Measurements from ENCODE around the gene HTRA1.

The HTRA1 gene

DNA sequence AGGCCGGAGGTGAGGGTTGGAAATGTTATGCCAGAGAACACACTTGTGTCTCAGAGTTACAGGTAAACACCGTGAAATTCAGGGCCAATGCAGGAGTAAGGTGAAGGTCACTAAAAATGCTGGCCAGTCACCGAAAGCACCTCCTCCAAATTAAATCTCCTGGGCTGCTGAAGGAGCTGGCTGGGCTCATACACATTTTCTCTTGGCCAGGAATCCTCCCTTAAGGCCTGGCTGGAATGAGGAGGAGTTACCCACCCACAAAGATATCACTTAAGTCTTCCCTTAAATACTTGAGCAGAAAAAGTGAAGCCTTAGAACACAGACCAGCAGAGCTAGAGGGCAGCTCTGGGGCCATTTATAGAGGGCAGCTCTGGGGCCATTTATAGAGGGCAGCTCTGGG, 46.3 kb downstream of the HTRA1 start:
- Histone ChIP-seq H3K27ac (ENCODE audit: low read length) (no peak overlapping the region), H3K9me3 (ENCODE audit: control insufficient read depth in 2 of 2, low read length in 2 of 2) (no peaks in the 10 kb centered on the region), H3K36me3 (ENCODE audit: control insufficient read depth in 2 of 2, insufficient read depth in 2 of 2, low read length in 2 of 2) (peaks cover 37 to 46% of the 10 kb centered on the region in 2 donors), H3K4me3 (ENCODE audit: low read length in 2 of 2) (no peak overlapping the region), H3K4me1 (ENCODE audit: control insufficient read depth, insufficient read depth, low read length) (peaks cover 27% of the 10 kb centered on the region), H3K9ac (ENCODE audit: low read length in 2 of 2) (no peak overlapping the region), H3K27me3 (ENCODE audit: control insufficient read depth in 1 of 2, insufficient read depth in 2 of 2, low read length in 2 of 2) (no peaks in the 10 kb centered on the region)

DNA sequence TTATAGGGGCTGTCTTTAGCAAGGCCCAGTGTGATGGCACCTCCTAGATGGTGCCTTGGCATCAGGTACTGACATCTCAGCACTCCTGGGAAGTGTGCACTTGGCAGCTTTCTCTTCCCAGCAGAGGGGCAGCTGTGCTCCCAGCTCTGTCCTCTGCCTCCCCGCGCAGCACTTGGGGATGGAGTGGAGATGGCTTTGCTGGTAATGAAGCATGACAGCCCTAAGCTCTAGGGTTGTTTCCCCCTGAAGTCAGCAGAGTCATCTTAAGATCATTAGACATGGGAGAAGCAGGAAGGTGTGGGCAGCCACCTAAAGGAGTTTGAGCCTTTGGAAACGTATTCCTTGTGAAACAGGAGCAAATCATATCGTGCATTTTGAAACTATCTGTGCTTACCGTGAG, 46.7 kb downstream of the HTRA1 start:
- H3K36me3 ChIP-seq (ENCODE audit: control insufficient read depth in 2 of 2, insufficient read depth in 2 of 2, low read length in 2 of 2) = peaks cover 40 to 47% of the 10 kb centered on the region in 2 donors
- H3K27ac ChIP-seq (ENCODE audit: low read length) = no peak overlapping the region
- peaks cover 26% of the 10 kb centered on the region for H3K4me1 ChIP-seq (ENCODE audit: control insufficient read depth, insufficient read depth, low read length)

DNA sequence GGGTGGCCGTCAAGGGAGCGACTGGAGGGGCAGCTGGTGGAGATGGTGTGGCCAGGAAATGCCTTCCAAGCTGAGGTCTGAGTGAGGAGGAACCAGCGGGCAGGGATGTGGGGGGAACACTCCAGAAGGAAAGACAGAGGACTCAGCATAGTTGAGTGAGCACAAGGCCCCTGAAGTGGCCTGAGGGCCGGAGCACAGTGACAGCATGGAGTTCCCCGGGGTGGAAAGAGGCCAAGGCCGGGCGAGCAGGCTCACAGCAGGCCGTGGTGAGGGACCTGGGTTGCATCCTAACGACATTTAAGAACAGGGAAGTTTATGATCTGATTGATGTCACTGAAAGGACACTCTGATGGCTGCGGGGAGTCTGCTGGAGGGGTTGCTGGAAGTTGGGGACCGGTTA, 48.0 kb downstream of the HTRA1 start:
- no peak overlapping the region for H3K27ac ChIP-seq (ENCODE audit: low read length)

More for the DNA sequence above, 46.7 kb downstream of the HTRA1 start:
- Histone ChIP-seq H3K9ac (ENCODE audit: low read length in 2 of 2) (no peak overlapping the region), H3K27me3 (ENCODE audit: control insufficient read depth in 1 of 2, insufficient read depth in 2 of 2, low read length in 2 of 2) (no peaks in the 10 kb centered on the region), H3K9me3 (ENCODE audit: control insufficient read depth in 2 of 2, low read length in 2 of 2) (no peaks in the 10 kb centered on the region), H3K4me3 (ENCODE audit: low read length in 2 of 2) (no peak overlapping the region)

DNA sequence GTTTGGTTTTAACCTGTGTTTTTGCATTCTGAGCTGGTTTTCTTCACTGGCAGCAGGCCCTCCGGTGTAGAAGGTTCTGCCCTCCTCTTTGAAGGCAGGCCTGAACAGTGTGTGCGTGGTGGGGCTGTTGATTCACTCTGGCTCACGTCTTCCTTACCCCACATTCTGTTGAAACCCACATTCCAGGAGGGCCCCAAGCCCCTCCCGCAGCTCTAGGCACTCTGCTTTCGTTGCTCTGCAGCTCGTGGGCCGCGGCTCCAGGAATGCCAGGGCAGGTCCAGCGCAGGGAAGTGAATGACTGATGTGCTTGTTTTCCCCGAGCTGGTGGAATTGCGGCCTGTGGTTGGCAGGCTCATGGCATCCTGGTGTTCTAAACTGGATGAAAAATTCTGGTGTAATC, 49.0 kb downstream of the HTRA1 start:
- no peak overlapping the region for H3K27ac ChIP-seq (ENCODE audit: low read length)
- no peak overlapping the region for H3K9ac ChIP-seq (ENCODE audit: low read length in 2 of 2)
- no peaks in the 10 kb centered on the region for H3K27me3 ChIP-seq (ENCODE audit: control insufficient read depth in 1 of 2, insufficient read depth in 2 of 2, low read length in 2 of 2)
- peaks cover 49 to 59% of the 10 kb centered on the region in 2 donors for H3K36me3 ChIP-seq (ENCODE audit: control insufficient read depth in 2 of 2, insufficient read depth in 2 of 2, low read length in 2 of 2)
- H3K4me3 ChIP-seq (ENCODE audit: low read length in 2 of 2) = no peak overlapping the region
- no peaks in the 10 kb centered on the region for H3K9me3 ChIP-seq (ENCODE audit: control insufficient read depth in 2 of 2, low read length in 2 of 2)
- H3K4me1 ChIP-seq (ENCODE audit: control insufficient read depth, insufficient read depth, low read length) = peaks cover 9% of the 10 kb centered on the region

More for the DNA sequence above, 48.0 kb downstream of the HTRA1 start:
- peaks cover 16% of the 10 kb centered on the region for H3K4me1 ChIP-seq (ENCODE audit: control insufficient read depth, insufficient read depth, low read length)
- H3K36me3 ChIP-seq (ENCODE audit: control insufficient read depth in 2 of 2, insufficient read depth in 2 of 2, low read length in 2 of 2) = peaks cover 47 to 52% of the 10 kb centered on the region in 2 donors
- H3K9ac ChIP-seq (ENCODE audit: low read length in 2 of 2) = no peak overlapping the region
- H3K9me3 ChIP-seq (ENCODE audit: control insufficient read depth in 2 of 2, low read length in 2 of 2) = no peaks in the 10 kb centered on the region
- no peak overlapping the region for H3K4me3 ChIP-seq (ENCODE audit: low read length in 2 of 2)
- no peaks in the 10 kb centered on the region for H3K27me3 ChIP-seq (ENCODE audit: control insufficient read depth in 1 of 2, insufficient read depth in 2 of 2, low read length in 2 of 2)

DNA sequence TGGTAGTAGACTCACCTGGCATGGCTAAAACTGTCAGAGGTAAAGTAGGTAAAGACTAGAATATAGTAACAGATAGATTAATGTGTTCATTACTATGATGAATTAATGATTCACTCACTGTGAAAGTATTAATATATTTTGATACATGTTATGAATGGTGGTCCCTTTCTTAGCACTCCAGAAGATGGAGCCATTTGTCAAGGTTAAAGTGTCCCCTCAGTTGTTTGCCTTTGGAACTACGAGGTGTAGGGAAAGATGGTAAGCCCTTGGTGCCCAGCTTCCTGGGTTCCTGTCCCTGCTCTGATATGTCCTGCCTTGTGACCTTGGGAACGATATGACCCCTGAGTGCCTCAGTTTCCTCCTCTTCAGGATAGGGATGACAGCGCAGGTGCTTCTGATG, 49.4 kb downstream of the HTRA1 start:
- H3K27me3 ChIP-seq (ENCODE audit: control insufficient read depth in 1 of 2, insufficient read depth in 2 of 2, low read length in 2 of 2) = no peaks in the 10 kb centered on the region
- H3K36me3 ChIP-seq (ENCODE audit: control insufficient read depth in 2 of 2, insufficient read depth in 2 of 2, low read length in 2 of 2) = peaks cover 52 to 61% of the 10 kb centered on the region in 2 donors
- H3K9me3 ChIP-seq (ENCODE audit: control insufficient read depth in 2 of 2, low read length in 2 of 2) = no peaks in the 10 kb centered on the region
- H3K9ac ChIP-seq (ENCODE audit: low read length in 2 of 2) = no peak overlapping the region
- H3K27ac ChIP-seq (ENCODE audit: low read length) = no peak overlapping the region
- peaks cover 9% of the 10 kb centered on the region for H3K4me1 ChIP-seq (ENCODE audit: control insufficient read depth, insufficient read depth, low read length)
- no peak overlapping the region for H3K4me3 ChIP-seq (ENCODE audit: low read length in 2 of 2)

DNA sequence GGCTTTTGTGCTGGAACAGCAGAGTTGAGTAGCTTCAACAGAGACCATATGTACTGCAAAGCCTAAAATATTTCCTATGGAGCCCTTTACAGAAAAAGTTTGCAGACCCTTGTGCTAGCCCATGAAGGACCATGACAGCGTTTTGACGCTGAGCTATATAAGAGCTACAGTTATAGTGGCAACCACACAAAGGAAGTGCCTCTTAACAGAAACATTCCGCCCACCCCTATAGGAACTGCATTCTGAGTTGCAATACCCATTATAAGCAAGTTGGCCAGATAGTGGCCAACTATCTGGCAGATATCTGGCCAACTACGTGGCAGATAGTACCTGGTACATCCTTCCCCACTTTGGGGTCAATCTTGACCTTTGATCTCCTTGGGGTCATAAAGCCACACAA, 51.7 kb downstream of the HTRA1 start:
- peaks cover 53 to 54% of the 10 kb centered on the region in 2 donors for H3K36me3 ChIP-seq (ENCODE audit: control insufficient read depth in 2 of 2, insufficient read depth in 2 of 2, low read length in 2 of 2)
- no peaks in the 10 kb centered on the region for H3K27me3 ChIP-seq (ENCODE audit: control insufficient read depth in 1 of 2, insufficient read depth in 2 of 2, low read length in 2 of 2)
- H3K4me3 ChIP-seq (ENCODE audit: low read length in 2 of 2) = no peak overlapping the region
- no peaks in the 10 kb centered on the region for H3K9me3 ChIP-seq (ENCODE audit: control insufficient read depth in 2 of 2, low read length in 2 of 2)
- no peak overlapping the region for H3K27ac ChIP-seq (ENCODE audit: low read length)
- no peak overlapping the region for H3K9ac ChIP-seq (ENCODE audit: low read length in 2 of 2)
- peaks cover 13% of the 10 kb centered on the region for H3K4me1 ChIP-seq (ENCODE audit: control insufficient read depth, insufficient read depth, low read length)

DNA sequence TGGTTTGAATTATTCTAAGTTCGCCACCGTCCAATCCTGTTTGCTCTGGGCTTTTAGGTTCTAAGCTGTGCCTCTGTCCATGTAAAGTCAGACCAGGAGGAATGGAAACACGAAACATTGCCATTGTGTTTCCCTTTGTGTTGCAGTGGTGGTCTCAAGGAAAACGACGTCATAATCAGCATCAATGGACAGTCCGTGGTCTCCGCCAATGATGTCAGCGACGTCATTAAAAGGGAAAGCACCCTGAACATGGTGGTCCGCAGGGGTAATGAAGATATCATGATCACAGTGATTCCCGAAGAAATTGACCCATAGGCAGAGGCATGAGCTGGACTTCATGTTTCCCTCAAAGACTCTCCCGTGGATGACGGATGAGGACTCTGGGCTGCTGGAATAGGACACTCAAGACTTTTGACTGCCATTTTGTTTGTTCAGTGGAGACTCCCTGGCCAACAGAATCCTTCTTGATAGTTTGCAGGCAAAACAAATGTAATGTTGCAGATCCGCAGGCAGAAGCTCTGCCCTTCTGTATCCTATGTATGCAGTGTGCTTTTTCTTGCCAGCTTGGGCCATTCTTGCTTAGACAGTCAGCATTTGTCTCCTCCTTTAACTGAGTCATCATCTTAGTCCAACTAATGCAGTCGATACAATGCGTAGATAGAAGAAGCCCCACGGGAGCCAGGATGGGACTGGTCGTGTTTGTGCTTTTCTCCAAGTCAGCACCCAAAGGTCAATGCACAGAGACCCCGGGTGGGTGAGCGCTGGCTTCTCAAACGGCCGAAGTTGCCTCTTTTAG, 52.9 kb downstream of the HTRA1 start:
- Histone ChIP-seq H3K27me3 (ENCODE audit: control insufficient read depth in 1 of 2, insufficient read depth in 2 of 2, low read length in 2 of 2) (no peaks in the 10 kb centered on the region), H3K9me3 (ENCODE audit: control insufficient read depth in 2 of 2, low read length in 2 of 2) (no peaks in the 10 kb centered on the region), H3K36me3 (ENCODE audit: control insufficient read depth in 2 of 2, insufficient read depth in 2 of 2, low read length in 2 of 2) (peaks cover 41 to 43% of the 10 kb centered on the region in 2 donors), H3K27ac (ENCODE audit: low read length) (peak overlapping the region; percentile 24), H3K9ac (ENCODE audit: low read length in 2 of 2) (no peak overlapping the region), H3K4me3 (ENCODE audit: low read length in 2 of 2) (no peak overlapping the region), H3K4me1 (ENCODE audit: control insufficient read depth, insufficient read depth, low read length) (peaks cover 13% of the 10 kb centered on the region)

DNA sequence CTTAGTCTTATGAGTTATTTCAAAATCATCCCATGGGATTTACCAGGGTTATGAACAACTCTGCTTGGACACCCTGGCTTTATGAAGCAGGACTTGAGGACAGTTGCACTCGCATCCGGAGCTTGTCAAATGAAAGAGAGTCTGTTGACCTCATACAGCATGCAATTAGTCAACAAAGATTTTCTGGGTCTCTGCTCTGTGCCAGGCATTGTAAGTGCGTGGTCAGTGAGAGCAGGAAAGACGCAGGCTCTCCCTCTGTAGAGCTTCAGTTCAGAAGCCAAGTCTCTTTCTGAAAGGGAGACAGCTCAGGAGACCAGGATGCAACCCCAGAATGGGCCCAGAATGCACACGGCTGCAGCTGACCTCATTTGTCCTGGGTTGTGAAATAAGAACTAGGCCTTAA, 53.7 kb downstream of the HTRA1 start:
- no peaks in the 10 kb centered on the region for H3K9me3 ChIP-seq (ENCODE audit: control insufficient read depth in 2 of 2, low read length in 2 of 2)
- H3K4me1 ChIP-seq (ENCODE audit: control insufficient read depth, insufficient read depth, low read length) = peaks cover 13% of the 10 kb centered on the region
- H3K9ac ChIP-seq (ENCODE audit: low read length in 2 of 2) = no peak overlapping the region
- H3K27me3 ChIP-seq (ENCODE audit: control insufficient read depth in 1 of 2, insufficient read depth in 2 of 2, low read length in 2 of 2) = no peaks in the 10 kb centered on the region
- H3K36me3 ChIP-seq (ENCODE audit: control insufficient read depth in 2 of 2, insufficient read depth in 2 of 2, low read length in 2 of 2) = peaks cover 36 to 37% of the 10 kb centered on the region in 2 donors
- H3K4me3 ChIP-seq (ENCODE audit: low read length in 2 of 2) = no peak overlapping the region
- peak overlapping the region; percentile 24 for H3K27ac ChIP-seq (ENCODE audit: low read length)

DNA sequence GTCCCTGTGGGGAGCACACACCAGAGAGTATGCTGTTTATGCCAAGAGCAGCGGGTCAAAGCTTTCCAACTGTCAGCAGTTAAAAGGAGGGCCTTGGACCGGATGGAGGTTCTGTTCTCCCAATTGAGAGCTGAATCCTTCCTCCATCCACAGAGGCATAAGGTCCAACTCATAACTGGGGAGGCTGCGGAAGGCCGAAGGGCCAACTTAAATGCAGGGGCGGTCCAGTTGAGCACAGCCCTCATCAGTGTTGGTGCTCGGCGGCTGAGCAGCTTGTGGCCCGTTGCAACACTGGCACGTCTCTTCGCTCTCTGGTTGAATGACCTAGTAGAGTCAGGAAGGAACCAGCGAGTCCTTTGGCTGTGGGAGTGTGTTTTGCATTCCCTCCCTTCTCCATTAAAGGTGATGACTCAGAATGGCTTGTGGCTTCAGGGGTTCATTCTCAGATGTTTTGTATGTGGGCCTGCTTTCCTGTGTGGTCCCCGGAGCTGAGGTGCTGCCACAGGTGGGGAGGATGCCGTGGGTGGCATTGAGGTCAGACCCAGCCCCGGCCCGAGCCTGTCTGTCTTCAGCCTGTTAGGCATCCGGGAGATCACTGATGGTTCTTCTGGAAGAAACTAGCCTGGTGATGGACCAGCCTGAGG, 54.4 kb downstream of the HTRA1 start:
- peaks cover 13% of the 10 kb centered on the region for H3K4me1 ChIP-seq (ENCODE audit: control insufficient read depth, insufficient read depth, low read length)
- no peak overlapping the region for H3K9ac ChIP-seq (ENCODE audit: low read length in 2 of 2)
- H3K27ac ChIP-seq (ENCODE audit: low read length) = no peak overlapping the region

DNA sequence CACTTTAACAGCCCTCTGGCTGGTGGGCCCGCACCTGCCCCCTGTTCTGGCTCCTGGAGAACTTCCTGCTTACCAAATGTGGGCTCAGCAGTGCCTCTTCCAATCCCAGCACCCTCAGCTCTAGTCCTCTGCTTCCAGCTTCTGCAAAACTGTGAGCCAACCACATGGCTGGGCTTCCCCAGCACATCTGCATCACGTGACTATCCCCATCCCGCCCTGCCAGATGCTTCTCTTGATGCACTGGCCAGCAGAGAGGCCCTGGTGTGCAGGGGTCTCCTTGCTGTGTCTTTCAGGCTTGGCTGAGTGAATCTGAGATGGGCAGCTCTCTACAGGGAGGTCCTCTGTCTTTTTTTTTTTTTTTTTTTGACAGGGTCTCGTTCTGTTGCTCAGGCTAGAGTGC, 55.4 kb downstream of the HTRA1 start:
- Histone ChIP-seq H3K36me3 (ENCODE audit: control insufficient read depth in 2 of 2, insufficient read depth in 2 of 2, low read length in 2 of 2) (peaks cover 26 to 30% of the 10 kb centered on the region in 2 donors), H3K27ac (ENCODE audit: low read length) (no peak overlapping the region), H3K9me3 (ENCODE audit: control insufficient read depth in 2 of 2, low read length in 2 of 2) (no peaks in the 10 kb centered on the region), H3K4me1 (ENCODE audit: control insufficient read depth, insufficient read depth, low read length) (peaks cover 13% of the 10 kb centered on the region), H3K27me3 (ENCODE audit: control insufficient read depth in 1 of 2, insufficient read depth in 2 of 2, low read length in 2 of 2) (no peaks in the 10 kb centered on the region), H3K9ac (ENCODE audit: low read length in 2 of 2) (no peak overlapping the region), H3K4me3 (ENCODE audit: low read length in 2 of 2) (no peak overlapping the region)

More for the DNA sequence above, 54.4 kb downstream of the HTRA1 start:
- no peaks in the 10 kb centered on the region for H3K27me3 ChIP-seq (ENCODE audit: control insufficient read depth in 1 of 2, insufficient read depth in 2 of 2, low read length in 2 of 2)
- H3K4me3 ChIP-seq (ENCODE audit: low read length in 2 of 2) = no peak overlapping the region
- H3K9me3 ChIP-seq (ENCODE audit: control insufficient read depth in 2 of 2, low read length in 2 of 2) = no peaks in the 10 kb centered on the region
- H3K36me3 ChIP-seq (ENCODE audit: control insufficient read depth in 2 of 2, insufficient read depth in 2 of 2, low read length in 2 of 2) = peaks cover 30 to 32% of the 10 kb centered on the region in 2 donors

DNA sequence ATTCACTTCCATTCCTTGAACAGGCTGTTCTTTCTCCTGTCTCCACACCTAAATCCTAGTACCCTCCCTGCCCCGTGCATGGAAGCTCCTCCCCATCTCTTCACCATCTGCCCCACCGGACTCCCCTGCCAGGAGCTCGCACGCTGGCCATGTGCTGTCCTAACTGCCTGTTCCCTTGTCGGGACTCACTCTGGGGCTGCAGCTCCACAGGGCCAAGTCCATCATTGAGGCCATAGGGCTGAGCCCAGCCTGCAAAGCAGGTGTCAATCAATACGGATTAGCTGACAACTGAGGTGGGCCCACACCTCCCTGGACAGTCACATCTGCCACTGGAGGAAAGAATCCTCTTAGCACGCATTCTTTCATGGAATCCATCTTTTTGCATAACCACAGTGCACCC, 57.8 kb downstream of the HTRA1 start:
- no peaks in the 10 kb centered on the region for H3K27me3 ChIP-seq (ENCODE audit: control insufficient read depth in 1 of 2, insufficient read depth in 2 of 2, low read length in 2 of 2)
- no peak overlapping the region for H3K4me3 ChIP-seq (ENCODE audit: low read length in 2 of 2)
- no peaks in the 10 kb centered on the region for H3K9me3 ChIP-seq (ENCODE audit: control insufficient read depth in 2 of 2, low read length in 2 of 2)
- H3K36me3 ChIP-seq (ENCODE audit: control insufficient read depth in 2 of 2, insufficient read depth in 2 of 2, low read length in 2 of 2) = peaks cover 16 to 17% of the 10 kb centered on the region in 2 donors
- H3K4me1 ChIP-seq (ENCODE audit: control insufficient read depth, insufficient read depth, low read length) = peaks cover 13% of the 10 kb centered on the region
- no peak overlapping the region for H3K27ac ChIP-seq (ENCODE audit: low read length)
- H3K9ac ChIP-seq (ENCODE audit: low read length in 2 of 2) = no peak overlapping the region

All from stomach smooth muscle (tissue), 2 donors.